Thyroid gland (tissue), 4 donors: ENCODE data around the gene TREM2. TPM values are rescaled to one million over a fixed set of nuclear protein-coding genes. Genes with fewer than 3 reads are reported as not detected.
"Not testable (repeated sequence)": the region's sequence is repeated elsewhere in the genome, so short reads cannot be mapped to it uniquely, and the experiment has no call there.

Source experiments
- DNase-seq, 2 donors: peaks; one replicate each; pipeline ENCODE4 v3.0.0-alpha.2; 2019
- H3K27ac ChIP-seq, 3 donors: fragments of 200-600 bp; sonication (generic); 1 replicate in 2 of 3; 2 replicates in 1 of 3; pipeline ENCODE4 v1.5.1; 2016 to 2019; ENCODE audit warnings: mild to moderate bottlenecking in 1 of 3, moderate library complexity in 1 of 3
- H3K27me3 ChIP-seq: fragments of 200-600 bp; sonication (generic); one replicate; pipeline ENCODE4 v1.5.1; 2019
- H3K36me3 ChIP-seq, 2 donors: fragments of 200-600 bp; sonication (generic); one replicate each; pipeline ENCODE4 v1.5.1; 2016 to 2019
- H3K4me1 ChIP-seq, 2 donors: fragments of 200-600 bp; sonication (generic); one replicate each; pipeline ENCODE4 v1.5.1; 2017 to 2019
- H3K4me3 ChIP-seq, 3 donors: fragments of 200-600 bp; sonication (generic); replicated peaks in 1 of 3; 1 replicate in 2 of 3; 2 replicates in 1 of 3; pipeline ENCODE4 v1.5.1; 2016; ENCODE audit warnings: mild to moderate bottlenecking in 1 of 3
- H3K9me3 ChIP-seq: fragments of 200-600 bp; sonication (generic); one replicate; pipeline ENCODE4 v1.5.1; 2017
- POLR2A ChIP-seq, 2 donors: fragments of 450-650 bp; IDR thresholded peaks; one replicate each; pipeline ENCODE4 v1.6.1; 2017; ENCODE audit warnings: antibody characterized with exemption in 2 of 2, mild to moderate bottlenecking in 2 of 2, moderate library complexity in 1 of 2
- WGBS, 2 donors: methylation state at CpG; one replicate each; pipeline ENCODE4 v1.1.5; 2017; 5-methylcytosine and 5-hydroxymethylcytosine counted together
- intact Hi-C: fragments of 100-400 bp; cut with DNase I; formaldehyde crosslinking; loops from one replicate; pipeline ENCODE4 v1.15.1; 2023
- total RNA-seq, 4 donors: library from RNA; depleted of rRNA; stranded (reverse); fragments of >200 nt; gene quantifications; one replicate each; pipeline ENCODE4 v1.2.3, GENCODE V29; 2016
- TF ChIP-seq, protein P1 (sequence below), 6 experiments: fragments of 200-600 bp in 3 of 6; fragments of 450-650 bp in 3 of 6; sonication (generic) in 3 of 6; IDR thresholded peaks; one replicate each; pipeline ENCODE4 v1.5.1; 2016 to 2019; ENCODE audit warnings: antibody characterized with exemption in 6 of 6, mild to moderate bottlenecking in 2 of 6, inconsistent platforms in 1 of 6, moderate library complexity in 1 of 6

TREM2 gene
- total RNA-seq, 4 donors from 2014 or later = 1.0 to 4.1 (median 1.7) TPM; not detected in 1

DNA sequence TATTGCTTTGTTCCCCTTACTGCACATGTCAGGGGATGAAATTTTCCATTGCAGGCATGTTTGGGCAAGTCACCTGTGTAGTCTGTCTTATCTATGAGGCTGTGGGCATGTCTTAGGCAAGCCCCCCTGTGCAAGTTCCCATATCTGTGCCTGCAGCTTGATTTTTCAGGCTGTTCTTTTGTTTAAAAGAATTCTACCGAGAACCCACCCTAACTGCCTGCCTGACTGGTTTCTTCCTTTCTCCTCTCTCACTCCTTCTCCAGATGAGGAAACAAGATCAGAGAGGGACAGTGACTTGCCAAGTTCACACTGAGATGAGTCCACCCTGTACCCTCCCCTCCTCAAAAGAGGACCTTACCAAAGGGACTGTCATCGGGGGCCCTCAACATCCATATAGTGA lies 27.1 kb upstream of the TREM2 start:
- Histone ChIP-seq H3K4me1 (no peaks in the 10 kb centered on the region), H3K27me3 (no peaks in the 10 kb centered on the region), H3K9me3 (no peaks in the 10 kb centered on the region), H3K36me3 (no peaks in the 10 kb centered on the region), H3K27ac (no peak overlapping the region), H3K4me3 (no peak overlapping the region)
- 98% methylated on average over 2 of the region's 2 CpGs for WGBS, 2 donors
- intact Hi-C loops = no loop called here
- no peak for TF ChIP-seq POLR2A (IDR thresholded peaks at IDR 0.05)
- no peak for DNase-seq

DNA sequence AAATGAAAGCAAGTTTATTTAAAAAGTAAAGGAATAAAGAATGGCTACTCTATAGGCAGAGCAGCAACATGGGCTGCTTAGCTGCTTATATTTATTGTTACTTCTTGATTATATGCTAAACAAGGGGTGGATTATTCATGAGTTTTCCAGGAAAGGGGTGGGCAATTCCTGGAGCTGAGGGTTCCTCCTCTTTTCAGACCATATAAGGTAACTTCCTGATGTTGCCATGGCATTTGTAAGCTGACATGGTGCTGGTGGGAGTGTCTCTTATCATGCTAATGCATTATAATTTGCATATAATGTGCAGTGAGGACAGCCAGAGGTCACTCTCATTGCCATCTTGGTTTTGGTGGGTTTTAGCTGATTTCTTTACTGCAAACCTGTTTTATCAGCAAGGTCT lies 26.1 kb upstream of the TREM2 start:
- H3K36me3 ChIP-seq, H3K4me3 ChIP-seq, H3K27ac ChIP-seq, H3K27me3 ChIP-seq, H3K9me3 ChIP-seq, DNase-seq, H3K4me1 ChIP-seq, intact Hi-C loops: not testable (repeated sequence)

DNA sequence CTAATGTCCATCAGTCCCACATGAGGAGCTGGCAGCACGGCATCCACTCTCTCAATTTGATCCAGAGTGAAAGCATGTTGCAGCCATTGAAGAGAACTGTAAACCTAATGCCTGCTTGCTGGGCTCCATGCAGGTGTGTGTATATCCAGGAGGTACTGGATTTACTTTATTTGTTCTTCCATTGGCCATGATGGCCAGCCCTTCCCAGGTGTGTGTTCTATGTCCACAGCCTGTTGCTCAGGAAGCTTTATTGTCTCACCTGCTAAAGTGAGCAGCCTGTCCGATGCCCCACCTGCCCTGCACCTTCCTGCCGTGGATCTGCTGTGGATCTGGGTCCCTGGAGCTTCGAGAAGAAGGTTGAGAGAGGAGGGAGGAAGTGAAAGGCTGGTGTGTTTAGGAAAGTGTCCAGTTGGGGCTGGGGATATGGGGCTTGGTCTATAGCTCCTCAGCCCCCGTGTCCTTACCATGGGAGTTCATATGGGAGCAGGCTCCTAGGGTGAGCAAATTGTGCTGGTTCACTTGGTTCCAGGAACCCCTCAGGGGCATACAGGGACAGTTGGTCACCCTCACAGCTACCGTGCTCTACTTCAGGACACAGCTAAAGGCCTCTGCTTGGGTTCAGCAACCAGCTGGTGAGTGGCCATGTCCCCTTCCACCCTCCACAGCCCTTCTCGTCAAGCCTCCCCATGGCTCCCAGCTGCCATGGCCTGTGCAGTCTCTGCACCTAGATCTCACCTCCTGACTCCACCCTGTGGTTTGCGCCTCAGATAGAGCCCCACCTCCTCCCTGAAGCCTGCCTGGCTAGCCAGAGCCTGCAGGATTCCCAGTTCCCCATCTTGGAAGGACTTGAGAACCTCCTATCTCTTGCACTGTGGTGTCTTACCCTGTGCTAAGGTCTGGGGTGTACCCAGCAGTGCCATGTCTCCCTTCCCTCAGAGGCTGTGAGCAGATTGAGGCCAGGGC lies 25.3 kb upstream of the TREM2 start:
- Histone ChIP-seq H3K27me3 (no peaks in the 10 kb centered on the region), H3K4me1 (no peaks in the 10 kb centered on the region), H3K36me3 (no peaks in the 10 kb centered on the region), H3K27ac (no peak overlapping the region), H3K9me3 (no peaks in the 10 kb centered on the region), H3K4me3 (no peak overlapping the region)
- no peak for TF ChIP-seq POLR2A (IDR thresholded peaks at IDR 0.05)
- TF ChIP-seq, protein P1, sequence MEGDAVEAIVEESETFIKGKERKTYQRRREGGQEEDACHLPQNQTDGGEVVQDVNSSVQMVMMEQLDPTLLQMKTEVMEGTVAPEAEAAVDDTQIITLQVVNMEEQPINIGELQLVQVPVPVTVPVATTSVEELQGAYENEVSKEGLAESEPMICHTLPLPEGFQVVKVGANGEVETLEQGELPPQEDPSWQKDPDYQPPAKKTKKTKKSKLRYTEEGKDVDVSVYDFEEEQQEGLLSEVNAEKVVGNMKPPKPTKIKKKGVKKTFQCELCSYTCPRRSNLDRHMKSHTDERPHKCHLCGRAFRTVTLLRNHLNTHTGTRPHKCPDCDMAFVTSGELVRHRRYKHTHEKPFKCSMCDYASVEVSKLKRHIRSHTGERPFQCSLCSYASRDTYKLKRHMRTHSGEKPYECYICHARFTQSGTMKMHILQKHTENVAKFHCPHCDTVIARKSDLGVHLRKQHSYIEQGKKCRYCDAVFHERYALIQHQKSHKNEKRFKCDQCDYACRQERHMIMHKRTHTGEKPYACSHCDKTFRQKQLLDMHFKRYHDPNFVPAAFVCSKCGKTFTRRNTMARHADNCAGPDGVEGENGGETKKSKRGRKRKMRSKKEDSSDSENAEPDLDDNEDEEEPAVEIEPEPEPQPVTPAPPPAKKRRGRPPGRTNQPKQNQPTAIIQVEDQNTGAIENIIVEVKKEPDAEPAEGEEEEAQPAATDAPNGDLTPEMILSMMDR (IDR thresholded peaks at IDR 0.05) = no peak
- no peak for DNase-seq
- intact Hi-C loops = no loop called here
- 89 to 90% methylated on average over 8 of the region's 8 CpGs for WGBS, 2 donors

DNA sequence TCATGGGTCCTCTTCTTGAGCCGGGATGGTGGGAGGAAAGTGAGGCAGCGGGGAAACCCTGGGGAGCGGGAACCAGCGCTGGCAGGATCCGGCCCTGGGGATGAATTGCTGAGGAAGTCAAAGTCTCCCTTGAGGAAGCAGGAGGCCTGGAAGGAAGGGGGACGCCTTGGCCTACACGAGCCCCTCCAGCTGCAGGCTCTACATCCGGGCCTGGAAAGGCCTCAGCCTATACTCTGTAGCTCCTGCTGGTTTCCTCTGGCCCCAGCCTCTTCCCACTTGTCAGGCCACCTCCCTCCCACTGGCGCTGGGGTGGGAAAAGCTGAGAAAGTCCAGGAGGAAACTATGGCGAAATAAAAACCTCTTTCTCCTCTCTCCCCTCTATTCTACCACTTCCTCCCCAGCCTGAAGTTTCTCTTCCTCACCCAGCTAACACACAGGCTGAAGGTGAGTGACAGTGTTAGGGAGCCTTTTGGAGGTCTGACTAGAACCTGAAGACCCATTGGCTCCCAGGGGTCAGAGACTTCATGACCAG lies 23.2 kb upstream of the TREM2 start:
- no peak for DNase-seq
- H3K27ac ChIP-seq = no peak overlapping the region

DNA sequence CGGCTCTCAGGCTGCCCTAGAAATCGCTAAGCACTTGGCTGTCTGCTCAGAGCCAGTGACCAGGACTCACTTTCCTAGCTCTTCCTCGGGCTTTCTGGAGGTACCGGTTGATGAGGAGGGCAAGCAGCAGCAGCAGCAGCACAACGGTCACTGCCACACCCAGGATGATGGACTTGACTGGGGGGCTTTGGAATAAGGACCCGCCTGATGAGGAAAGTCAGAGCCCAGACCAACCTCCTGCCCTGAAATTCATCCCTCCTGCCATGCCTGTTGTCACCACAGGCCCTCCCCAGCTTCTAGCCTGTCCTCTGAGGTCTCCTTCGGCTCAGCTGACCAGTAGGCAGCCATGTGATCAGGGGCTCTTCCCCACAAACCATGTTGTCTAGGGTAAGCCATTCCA lies 21.8 kb upstream of the TREM2 start:
- Histone ChIP-seq H3K4me1 (peaks cover 0 to 9% of the 10 kb centered on the region in 2 donors), H3K9me3 (no peaks in the 10 kb centered on the region), H3K27ac (no peak overlapping the region), H3K27me3 (no peaks in the 10 kb centered on the region), H3K4me3 (no peak overlapping the region), H3K36me3 (no peaks in the 10 kb centered on the region)
- intact Hi-C loops = no loop called here
- no peak for DNase-seq
- WGBS, 2 donors = 67 to 75% methylated on average over 7 of the region's 7 CpGs
- TF ChIP-seq, protein P1 (IDR thresholded peaks at IDR 0.05) = no peak
- no peak for TF ChIP-seq POLR2A (IDR thresholded peaks at IDR 0.05)

More for the DNA sequence above, 23.2 kb upstream of the TREM2 start:
- TF ChIP-seq POLR2A (IDR thresholded peaks at IDR 0.05) = no peak
- TF ChIP-seq, protein P1 (IDR thresholded peaks at IDR 0.05) = no peak
- WGBS, 2 donors = 69 to 81% methylated on average over 10 of the region's 10 CpGs
- Histone ChIP-seq H3K36me3 (no peaks in the 10 kb centered on the region), H3K4me1 (peaks cover 0 to 9% of the 10 kb centered on the region in 2 donors), H3K9me3 (no peaks in the 10 kb centered on the region), H3K4me3 (no peak overlapping the region), H3K27me3 (no peaks in the 10 kb centered on the region)
- intact Hi-C loops = no loop called here
